T-helper 1 cell (primary cell): ENCODE results near the gene OSBPL2.
A peak's percentile ranks its signal among the peaks of the same experiment; 100 is the strongest.

Source experiments
- DNase-seq, 5 donors: peaks; one replicate each; pipeline ENCODE4 v3.0.0-alpha.2; 2012 to 2020

The OSBPL2 gene

GRCh38 chr20:62287129-62287528 lies 48.8 kb downstream of the OSBPL2 start:
- DNase-seq = no peak

GRCh38 chr20:62287759-62288534 lies 49.6 kb downstream of the OSBPL2 start:
- no peak for DNase-seq

GRCh38 chr20:62288535-62289105 lies 50.3 kb downstream of the OSBPL2 start:
- no peak for DNase-seq

- DNase-seq = no peak
These were observed 50.8 kb downstream of the OSBPL2 start for GRCh38 chr20:62289131-62289530.

- no peak for DNase-seq
These were observed 51.6 kb downstream of the OSBPL2 start for GRCh38 chr20:62289898-62290297.

GRCh38 chr20:62291251-62292066 lies 53.1 kb downstream of the OSBPL2 start:
- DNase-seq = no peak

GRCh38 chr20:62292108-62292507 lies 53.8 kb downstream of the OSBPL2 start:
- DNase-seq = no peak

- no peak for DNase-seq
These were observed 54.9 kb downstream of the OSBPL2 start for GRCh38 chr20:62293111-62293784.

- DNase-seq = no peak
These were observed 55.6 kb downstream of the OSBPL2 start for GRCh38 chr20:62293946-62294345.

- no peak for DNase-seq
These were observed 56.2 kb downstream of the OSBPL2 start for GRCh38 chr20:62294516-62294915.

GRCh38 chr20:62296724-62297448 lies 58.6 kb downstream of the OSBPL2 start:
- DNase-seq = no peak

- no peak for DNase-seq
These were observed 59.3 kb downstream of the OSBPL2 start for GRCh38 chr20:62297449-62298227.

- DNase-seq = no peak
These were observed 60.4 kb downstream of the OSBPL2 start for GRCh38 chr20:62298577-62299249.

- DNase-seq = no peak
These were observed 61.4 kb downstream of the OSBPL2 start for GRCh38 chr20:62299666-62300236.

GRCh38 chr20:62300319-62300718 lies 62.0 kb downstream of the OSBPL2 start:
- DNase-seq = no peak

GRCh38 chr20:62301111-62301668 lies 62.9 kb downstream of the OSBPL2 start:
- DNase-seq = no peak

- peak; percentile 69 to 92 (median 79) for DNase-seq
These were observed 63.5 kb downstream of the OSBPL2 start for GRCh38 chr20:62301773-62302340.

- peak; percentile 90 to 98 (median 91) for DNase-seq
These were observed 64.2 kb downstream of the OSBPL2 start, which contains the start of gene ADRM1 for GRCh38 chr20:62302341-62303061. Gene ADRM1, plus strand, starts transcription at chr20:62302997. Its CDS starts 572 bp downstream, at chr20:62303569.

GRCh38 chr20:62303062-62303339 lies 64.7 kb downstream of the OSBPL2 start:
- DNase-seq = no peak
